Stimulated activated CD8-positive, alpha-beta memory T cell treated with anti-CD3 and anti-CD28 coated beads, Interleukin-4, amount 100 ng/mL, for 1 hour (primary cell): ENCODE results near the gene SPATA31C2.
"Not testable (repeated sequence)": the region's sequence is repeated elsewhere in the genome, so short reads cannot be mapped to it uniquely, and the experiment has no call there.

Experiments used
- DNase-seq, 2 donors: peaks; one replicate each; pipeline ENCODE4 v3.0.0-alpha.2; 2020; ENCODE audit warnings: low read depth in 2 of 2, low spot score in 1 of 2

The SPATA31C2 gene

GRCh38 chr9:88127700-88128300 lies 10.5 kb downstream of the SPATA31C2 start:
- not testable (repeated sequence) for DNase-seq

DNA sequence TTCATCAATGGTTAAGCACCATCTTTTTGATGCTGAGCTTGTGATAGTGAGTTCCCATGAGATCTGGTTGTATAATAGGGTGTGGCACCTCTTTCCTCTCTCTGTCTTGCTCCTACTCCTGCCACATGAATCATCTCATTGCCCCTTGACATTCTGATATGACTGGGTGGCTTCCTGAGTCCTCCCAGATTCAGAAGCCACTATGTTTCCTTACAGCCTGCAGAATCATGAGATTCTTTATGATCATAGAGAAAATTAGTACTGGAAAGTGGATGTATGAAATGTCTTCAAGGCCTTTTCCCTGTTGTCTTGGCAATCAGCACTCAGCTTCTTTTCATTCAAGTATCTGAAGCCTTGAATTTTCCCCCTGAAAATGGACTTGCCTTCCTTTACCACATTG lies 14.9 kb downstream of the SPATA31C2 start:
- DNase-seq, result not testable (repeated sequence)

GRCh38 chr9:88118121-88118520 lies 20.2 kb downstream of the SPATA31C2 start:
- DNase-seq, result not testable (repeated sequence)

GRCh38 chr9:88114968-88115612 lies 23.2 kb downstream of the SPATA31C2 start:
- not testable (repeated sequence) for DNase-seq

- not testable (repeated sequence) for DNase-seq
Measured at GRCh38 chr9:88114283-88114967, 23.9 kb downstream of the SPATA31C2 start.

- DNase-seq, result not testable (repeated sequence)
Measured at GRCh38 chr9:88113156-88114130, 24.8 kb downstream of the SPATA31C2 start.

DNA sequence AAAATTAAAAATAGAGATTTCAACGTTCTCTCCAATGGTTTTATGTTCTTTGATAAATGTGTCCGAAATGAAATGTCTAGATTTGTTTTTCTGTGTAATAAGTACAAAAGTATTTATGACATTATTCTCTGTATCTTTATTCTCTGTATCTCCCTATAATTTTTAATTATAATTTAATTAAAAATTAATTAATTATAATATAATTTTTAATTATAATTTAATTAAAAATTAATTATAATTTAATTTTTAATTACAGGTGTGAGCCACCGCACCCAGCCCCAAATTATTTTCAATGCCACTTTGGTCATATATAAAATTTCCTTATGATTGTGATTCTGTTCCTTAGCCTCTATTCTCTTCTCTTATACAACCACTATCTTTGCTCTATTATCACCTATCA lies 28.2 kb downstream of the SPATA31C2 start:
- no peak for DNase-seq

GRCh38 chr9:88108779-88109178 lies 29.5 kb downstream of the SPATA31C2 start:
- no peak for DNase-seq

DNA sequence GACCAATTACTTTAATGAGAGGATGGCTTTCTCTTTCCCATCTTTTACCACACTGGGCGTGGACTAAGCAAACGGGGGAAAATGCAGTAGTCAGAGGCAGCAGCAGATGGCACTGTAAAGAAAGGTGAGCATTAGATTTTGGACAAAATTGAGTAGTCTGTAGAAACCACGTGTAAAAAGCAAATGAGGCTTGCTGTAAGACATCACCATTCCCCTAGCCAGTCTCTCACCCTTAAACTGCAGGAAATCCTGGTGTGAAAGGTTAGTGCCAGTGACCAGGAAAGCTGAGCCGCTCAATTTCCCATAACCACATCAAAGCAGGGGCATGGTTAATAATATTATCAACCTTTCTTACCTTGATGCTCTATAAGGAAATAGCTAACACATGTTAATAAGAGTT lies 31.8 kb downstream of the SPATA31C2 start:
- no peak for DNase-seq

- no peak for DNase-seq
Measured at GRCh38 chr9:88092797-88093331, 45.4 kb downstream of the SPATA31C2 start.

DNA sequence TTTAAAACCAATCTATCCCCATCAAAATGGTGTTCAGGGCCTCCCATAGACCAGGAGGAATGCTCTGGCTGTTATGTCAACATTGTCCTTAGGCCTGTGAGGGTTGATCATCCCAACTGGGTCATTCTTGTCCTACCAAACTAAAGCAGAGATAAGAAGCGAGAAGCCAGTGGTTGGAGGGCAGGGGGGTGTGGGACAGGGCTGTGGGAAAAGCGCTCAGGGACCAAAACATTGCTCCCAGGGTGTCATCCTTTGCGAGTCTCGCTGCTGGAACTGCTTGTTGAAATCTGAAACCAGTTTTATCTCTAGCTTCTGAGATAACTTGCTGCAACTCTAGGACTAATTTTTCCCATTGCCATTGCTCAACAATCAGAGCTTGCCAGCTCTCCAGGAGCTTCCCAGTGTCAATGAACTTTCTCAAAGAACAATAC lies 48.1 kb downstream of the SPATA31C2 start:
- DNase-seq, result no peak

DNA sequence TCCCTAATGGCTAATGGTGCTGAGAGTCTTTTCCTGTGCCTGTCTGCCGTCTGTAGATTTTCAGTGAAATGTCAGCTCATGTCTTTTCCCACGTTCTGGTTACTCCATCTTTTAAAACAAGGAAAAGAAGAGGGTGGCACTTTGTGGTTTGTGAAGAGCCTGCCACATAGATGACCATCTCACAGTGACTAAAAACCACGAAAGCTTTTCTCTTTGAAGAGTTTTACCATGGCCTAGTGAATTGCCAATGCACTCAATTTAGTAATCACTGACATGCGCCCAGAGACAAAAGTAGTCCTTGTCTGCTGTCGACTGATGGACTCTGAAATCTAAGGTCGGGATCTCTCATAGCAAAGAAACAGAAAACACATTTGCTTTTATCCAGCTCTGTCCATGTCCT lies 50.4 kb downstream of the SPATA31C2 start:
- DNase-seq, result no peak

GRCh38 chr9:88085476-88085875 lies 52.8 kb downstream of the SPATA31C2 start:
- no peak for DNase-seq

DNA sequence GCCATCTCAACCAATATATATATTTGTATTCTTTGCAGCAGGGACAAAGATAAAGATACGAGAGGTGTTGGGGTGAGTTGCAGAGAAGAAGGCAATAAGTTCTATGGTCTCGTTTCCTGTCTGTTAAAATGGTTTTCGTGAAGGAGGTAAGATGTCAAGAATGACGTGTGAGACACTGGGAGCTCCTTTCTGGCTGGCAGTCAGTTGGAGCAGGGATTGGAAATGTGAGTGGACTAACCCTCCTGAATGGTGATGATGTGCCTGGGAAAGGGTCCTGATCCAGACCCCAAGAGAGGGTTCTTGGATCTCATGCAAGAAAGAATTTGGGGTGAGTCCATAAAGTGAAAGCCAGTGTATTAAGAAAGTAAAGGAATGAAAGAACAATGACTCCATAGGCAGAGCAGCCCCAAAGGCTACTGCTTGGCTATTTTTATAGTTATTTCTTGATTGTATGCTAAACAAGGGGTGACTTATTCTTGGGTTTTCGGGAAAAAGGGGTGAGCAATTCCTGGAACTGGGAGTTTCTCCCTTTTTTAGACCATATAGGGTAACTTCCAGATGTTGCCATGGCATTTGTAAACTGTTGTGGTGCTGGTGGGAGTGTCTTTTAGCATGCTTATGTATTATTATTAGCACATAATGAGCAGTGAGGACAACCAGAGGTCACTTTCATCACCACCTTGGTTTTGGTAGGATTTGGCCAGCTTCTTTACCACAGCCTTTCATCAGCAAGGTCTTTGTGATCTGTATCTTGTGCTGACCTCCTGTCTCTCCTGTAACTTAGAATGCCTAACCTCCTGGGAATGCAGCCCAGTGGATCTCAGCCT lies 53.7 kb downstream of the SPATA31C2 start:
- DNase-seq, result no peak
